HG02970 (cell line): ENCODE measurements around the gene AFAP1L2.

ENCODE experiments used
- ATAC-seq: cut with Tn5 transposase; IDR thresholded peaks from one replicate; pipeline ENCODE4 v1.9.1; 2021; ENCODE audit warnings: mild to moderate bottlenecking, moderate library complexity, moderate number of reproducible peaks; ENCODE audit not compliant: unreplicated experiment, low FRiP score

The AFAP1L2 gene

DNA sequence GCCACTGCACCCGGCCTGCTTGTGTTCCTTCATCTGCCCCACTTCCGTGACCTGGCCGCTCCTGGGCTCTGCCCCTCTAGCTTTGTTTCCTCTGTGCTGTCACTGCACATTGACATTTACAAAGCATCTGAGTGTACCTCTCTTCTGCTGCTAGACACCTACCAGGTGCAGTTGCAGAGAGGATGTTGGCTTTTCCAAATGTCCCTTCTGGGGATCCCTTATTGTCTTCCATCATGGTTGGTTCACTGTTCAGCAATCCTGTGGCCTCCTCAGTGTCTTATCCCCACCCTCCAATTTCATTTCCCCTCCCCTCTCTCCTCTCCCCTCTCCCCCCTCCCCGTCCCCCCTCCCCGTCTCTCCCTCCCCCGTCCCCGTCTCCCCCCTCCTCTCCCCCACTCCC, 151.4 kb downstream of the AFAP1L2 start:
- ATAC-seq, result no peak

DNA sequence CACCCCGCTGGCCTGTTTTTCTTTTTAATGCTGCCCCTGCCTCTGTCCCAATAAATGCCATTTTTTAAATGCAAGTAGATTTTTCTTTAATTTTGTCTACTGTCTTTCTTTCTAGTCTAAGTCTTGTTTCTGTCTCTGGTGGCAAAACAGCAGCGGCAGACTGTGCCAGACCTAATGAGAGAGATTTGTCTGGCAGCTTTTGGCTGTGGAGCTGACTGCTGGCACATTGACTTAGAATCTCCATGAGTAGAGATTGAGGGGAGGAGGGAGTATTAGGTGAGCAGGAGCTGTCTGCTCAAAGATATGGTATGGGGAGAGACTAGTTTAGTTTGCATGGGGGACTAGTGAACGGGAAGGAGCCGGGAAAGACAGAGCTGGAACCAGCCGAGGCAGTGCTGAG, 152.2 kb downstream of the AFAP1L2 start:
- no peak for ATAC-seq

DNA sequence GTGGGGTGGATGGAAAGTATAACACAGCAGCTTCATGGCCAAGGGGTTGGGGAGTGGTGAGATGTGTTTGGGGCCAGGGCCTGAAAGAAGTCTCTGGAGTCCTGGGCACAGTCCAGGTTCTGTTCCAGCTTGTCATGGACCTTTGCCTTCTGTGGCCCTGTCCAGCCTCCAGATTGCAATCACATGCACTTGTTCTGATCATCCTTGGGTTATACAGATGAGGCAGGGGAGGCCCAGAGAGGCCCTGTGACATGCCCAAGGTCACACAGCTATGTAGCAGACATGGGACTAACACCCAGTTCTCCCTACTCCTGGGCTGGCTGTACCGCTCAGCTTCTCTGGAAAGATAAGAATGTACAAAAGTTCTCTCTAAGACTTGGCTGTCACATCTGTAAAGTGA, 153.6 kb downstream of the AFAP1L2 start:
- ATAC-seq, result no peak

DNA sequence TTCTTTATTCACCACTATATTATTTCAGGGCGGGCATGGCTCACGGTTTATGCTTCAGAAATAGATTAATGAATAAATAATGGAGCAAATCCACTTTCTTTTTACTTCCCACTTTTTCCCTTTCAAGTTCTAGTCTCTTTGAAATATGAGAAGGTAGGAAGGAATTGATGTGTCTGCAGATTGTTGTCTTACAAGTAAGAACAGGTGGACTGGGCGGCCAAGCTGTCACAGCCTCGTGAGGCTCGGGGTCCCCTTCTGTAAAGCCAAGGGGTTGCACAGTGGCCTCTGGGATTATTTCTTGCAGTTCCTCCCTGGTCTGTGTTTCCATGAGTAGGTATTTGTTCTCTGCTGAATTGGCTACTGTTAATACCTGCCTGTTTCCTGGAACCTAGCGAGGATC, 154.1 kb downstream of the AFAP1L2 start:
- ATAC-seq, result no peak

DNA sequence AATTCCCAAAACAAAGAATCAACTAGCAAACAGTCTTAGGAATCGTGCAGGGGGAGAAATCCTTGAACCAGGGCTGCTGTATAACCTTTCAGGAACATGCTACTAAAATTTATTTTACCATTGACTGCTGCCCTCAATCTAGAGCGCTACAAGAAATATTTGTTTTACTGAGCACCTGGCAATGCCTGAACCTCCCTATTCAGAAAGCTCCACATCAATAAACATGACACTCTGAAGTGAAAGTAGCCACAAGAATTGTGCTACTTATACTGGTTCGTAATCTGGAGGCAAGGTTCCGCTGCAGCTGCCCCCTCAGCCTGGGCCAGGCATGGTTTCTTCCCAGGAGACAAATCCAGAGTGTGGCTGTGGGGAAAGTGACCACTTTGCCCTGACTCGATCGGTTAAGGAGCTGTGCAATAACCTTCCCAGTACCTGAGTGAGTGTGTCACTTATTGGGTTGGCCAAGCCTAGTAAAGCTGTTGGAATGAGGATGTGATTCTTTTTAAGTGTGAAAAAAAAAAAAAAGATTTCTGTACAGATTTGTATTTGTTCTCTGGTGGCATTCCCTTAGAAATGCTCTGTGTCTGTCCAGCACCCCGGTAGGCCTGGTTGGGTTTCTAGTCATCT, 157.5 kb downstream of the AFAP1L2 start:
- ATAC-seq, result no peak

DNA sequence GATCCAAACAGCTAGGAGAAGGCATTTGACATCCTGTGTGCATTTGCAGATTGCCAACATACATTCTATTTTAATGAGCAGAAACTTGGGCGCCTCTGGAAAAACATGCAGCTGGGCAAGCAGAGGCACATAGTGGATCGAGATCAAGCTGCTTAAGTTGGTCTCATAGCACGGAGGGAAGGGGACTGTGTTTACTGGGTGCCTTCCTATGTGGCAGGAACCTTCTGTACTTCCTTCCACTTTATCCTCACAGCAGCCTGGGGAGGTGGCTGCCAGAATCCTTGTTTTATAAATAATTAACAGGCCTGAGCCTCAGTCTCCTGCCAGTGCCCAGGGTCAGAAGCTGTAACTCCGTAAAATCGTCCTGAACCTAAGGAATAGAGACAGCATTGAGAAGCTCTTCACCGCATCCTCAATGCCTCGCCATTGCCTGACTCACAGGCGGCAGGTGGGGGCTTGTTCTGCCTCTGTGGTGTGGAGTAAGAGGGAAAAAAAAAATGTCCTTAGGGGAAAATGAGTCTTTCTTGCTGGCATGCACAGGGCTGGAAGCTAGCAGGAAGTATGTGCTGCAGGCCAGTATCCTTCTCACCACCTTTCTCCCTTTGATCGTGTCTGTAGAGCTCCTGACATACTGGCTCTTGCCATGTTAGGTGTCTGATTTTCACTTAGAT, 159.0 kb downstream of the AFAP1L2 start:
- ATAC-seq, result no peak
